Smooth muscle cell of the pulmonary artery (primary cell): ENCODE data around the gene CEACAM1. TPM values are rescaled to one million over a fixed set of nuclear protein-coding genes. Genes with fewer than 3 reads are reported as not detected.

Source experiments
- total RNA-seq: library from RNA; depleted of rRNA; stranded (reverse); fragments of >200 nt; gene quantifications from 2 replicates; pipeline ENCODE4 v1.2.3, GENCODE V29; 2014

Gene CEACAM1
- not detected in 2 replicates for total RNA-seq

GRCh38 chr19:42528354-42529247 is at the start of gene CEACAM1:
CEACAM1 (minus strand) TSS chr19:42528481; CDS start chr19:42528374, 107 bp downstream.

Other genes with a start within 250 kb of the CEACAM1 start
- gene PRR19, start 226.3 kb downstream of the CEACAM1 start, total RNA-seq = 0.20 and 0.23 TPM in 2 replicates
- 9.5 and 14.0 TPM in 2 replicates for gene PAFAH1B3, start 225.9 kb downstream of the CEACAM1 start, total RNA-seq
- gene TMEM145, start 215.2 kb downstream of the CEACAM1 start, total RNA-seq = not detected in 2 replicates
- gene MEGF8, start 202.8 kb downstream of the CEACAM1 start, total RNA-seq = 71.8 and 72.2 TPM in 2 replicates
- not detected in 2 replicates for gene CNFN, start 138.2 kb downstream of the CEACAM1 start, total RNA-seq
- gene LIPE, start 101.1 kb downstream of the CEACAM1 start, total RNA-seq = 2.6 and 3.0 TPM in 2 replicates
- gene CXCL17, start 85.5 kb downstream of the CEACAM1 start, total RNA-seq = not detected in 2 replicates
- gene CEACAM8, start 66.4 kb upstream of the CEACAM1 start, total RNA-seq = not detected in 2 replicates
- gene PSG3, start 212.0 kb upstream of the CEACAM1 start, total RNA-seq = not detected in 2 replicates
- not detected in 2 replicates for gene PSG8, start 237.2 kb upstream of the CEACAM1 start, total RNA-seq